ENCODE data around the gene AKR1B15.

AKR1B15 gene

GRCh38 chr7:134505856-134506255, 43.1 kb upstream of the AKR1B15 start:
- H3K36me3 ChIP-seq (replicated peaks): no peaks in the 10 kb centered on the region
- no peaks in the 10 kb centered on the region for H3K27me3 ChIP-seq (replicated peaks)
- no peak overlapping the region for H3K4me3 ChIP-seq (ENCODE audit: low read depth, low read length)
- in situ Hi-C loops (cut with HindIII; ENCODE audit: low pct_ligation_motif_present, low sequenced_read_pairs): no loop called here
- TF ChIP-seq, protein P1, sequence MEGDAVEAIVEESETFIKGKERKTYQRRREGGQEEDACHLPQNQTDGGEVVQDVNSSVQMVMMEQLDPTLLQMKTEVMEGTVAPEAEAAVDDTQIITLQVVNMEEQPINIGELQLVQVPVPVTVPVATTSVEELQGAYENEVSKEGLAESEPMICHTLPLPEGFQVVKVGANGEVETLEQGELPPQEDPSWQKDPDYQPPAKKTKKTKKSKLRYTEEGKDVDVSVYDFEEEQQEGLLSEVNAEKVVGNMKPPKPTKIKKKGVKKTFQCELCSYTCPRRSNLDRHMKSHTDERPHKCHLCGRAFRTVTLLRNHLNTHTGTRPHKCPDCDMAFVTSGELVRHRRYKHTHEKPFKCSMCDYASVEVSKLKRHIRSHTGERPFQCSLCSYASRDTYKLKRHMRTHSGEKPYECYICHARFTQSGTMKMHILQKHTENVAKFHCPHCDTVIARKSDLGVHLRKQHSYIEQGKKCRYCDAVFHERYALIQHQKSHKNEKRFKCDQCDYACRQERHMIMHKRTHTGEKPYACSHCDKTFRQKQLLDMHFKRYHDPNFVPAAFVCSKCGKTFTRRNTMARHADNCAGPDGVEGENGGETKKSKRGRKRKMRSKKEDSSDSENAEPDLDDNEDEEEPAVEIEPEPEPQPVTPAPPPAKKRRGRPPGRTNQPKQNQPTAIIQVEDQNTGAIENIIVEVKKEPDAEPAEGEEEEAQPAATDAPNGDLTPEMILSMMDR (IDR thresholded peaks at IDR 0.05; ENCODE audit: low read depth, low read length, missing control alignments): no peak
- no peak overlapping the region for H3K27ac ChIP-seq
- DNase-seq: no peak

DNA sequence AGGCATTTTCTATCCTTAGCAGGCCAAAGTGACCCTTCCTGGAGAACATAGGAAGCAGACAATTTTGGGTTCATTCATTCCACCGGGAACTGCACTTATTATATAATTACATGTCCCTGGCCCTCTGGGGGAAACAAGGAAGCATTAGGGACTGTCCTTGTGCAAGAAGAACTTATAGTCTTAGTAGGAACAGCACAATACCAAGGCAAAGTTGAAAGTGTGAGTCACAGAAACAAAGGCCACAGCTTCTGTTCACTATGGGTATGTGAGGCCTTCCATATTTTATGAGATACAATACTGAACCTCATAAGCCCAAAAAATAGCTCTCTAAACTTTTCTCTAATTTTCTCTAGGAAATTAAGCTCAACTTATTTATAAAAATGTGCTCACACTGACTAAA, 39.9 kb upstream of the AKR1B15 start:
- no peak for DNase-seq
- Histone ChIP-seq H3K36me3 (replicated peaks) (no peaks in the 10 kb centered on the region), H3K4me3 (ENCODE audit: low read depth, low read length) (no peak overlapping the region), H3K27me3 (replicated peaks) (no peaks in the 10 kb centered on the region), H3K27ac (no peak overlapping the region)
- TF ChIP-seq, protein P1 (IDR thresholded peaks at IDR 0.05; ENCODE audit: low read depth, low read length, missing control alignments): no peak
- in situ Hi-C loops (cut with HindIII; ENCODE audit: low pct_ligation_motif_present, low sequenced_read_pairs): no loop called here

DNA sequence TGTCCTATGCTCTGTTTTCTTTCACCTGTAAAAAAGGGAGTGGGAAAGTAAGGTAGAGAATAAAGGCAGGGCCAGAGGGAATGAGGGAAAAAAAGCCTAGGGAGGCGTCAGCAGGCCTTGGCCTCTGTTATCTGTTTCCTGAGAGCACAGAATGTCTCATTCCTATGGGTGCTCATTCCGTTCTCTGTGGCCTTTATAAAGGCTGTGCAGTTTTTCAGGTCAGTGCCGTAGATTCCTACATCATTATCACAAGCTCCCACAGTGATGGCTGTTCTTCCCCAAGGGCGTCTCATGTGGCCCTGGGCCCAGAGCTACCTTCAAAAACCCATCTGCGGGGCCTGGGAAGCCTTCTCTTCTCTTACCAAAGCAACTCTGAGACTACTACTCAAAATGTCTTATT, 38.3 kb upstream of the AKR1B15 start:
- Histone ChIP-seq H3K27me3 (replicated peaks) (no peaks in the 10 kb centered on the region), H3K36me3 (replicated peaks) (no peaks in the 10 kb centered on the region), H3K4me3 (ENCODE audit: low read depth, low read length) (no peak overlapping the region), H3K27ac (no peak overlapping the region)
- no peak for DNase-seq
- TF ChIP-seq, protein P1 (IDR thresholded peaks at IDR 0.05; ENCODE audit: low read depth, low read length, missing control alignments): no peak
- in situ Hi-C loops (cut with HindIII; ENCODE audit: low pct_ligation_motif_present, low sequenced_read_pairs): loop anchor here (5.0 kb wide), 1 partner anchor 78 kb away; no protein-coding TSS in a partner anchor

- H3K36me3 ChIP-seq (replicated peaks): no peaks in the 10 kb centered on the region
- TF ChIP-seq, protein P1 (IDR thresholded peaks at IDR 0.05; ENCODE audit: low read depth, low read length, missing control alignments): no peak
- no peaks in the 10 kb centered on the region for H3K27me3 ChIP-seq (replicated peaks)
- no peak for DNase-seq
- H3K27ac ChIP-seq: no peak overlapping the region
- in situ Hi-C loops (cut with HindIII; ENCODE audit: low pct_ligation_motif_present, low sequenced_read_pairs): loop anchor here (5.0 kb wide), 1 partner anchor 80 kb away; no protein-coding TSS in a partner anchor
- H3K4me3 ChIP-seq (ENCODE audit: low read depth, low read length): no peak overlapping the region
Observed at GRCh38 chr7:134512271-134512670, 36.6 kb upstream of the AKR1B15 start.

GRCh38 chr7:134513169-134513752, 35.6 kb upstream of the AKR1B15 start:
- no peaks in the 10 kb centered on the region for H3K36me3 ChIP-seq (replicated peaks)
- no peak overlapping the region for H3K4me3 ChIP-seq (ENCODE audit: low read depth, low read length)
- H3K27ac ChIP-seq: no peak overlapping the region
- DNase-seq: peak; percentile 30
- H3K27me3 ChIP-seq (replicated peaks): no peaks in the 10 kb centered on the region
- TF ChIP-seq, protein P1 (IDR thresholded peaks at IDR 0.05; ENCODE audit: low read depth, low read length, missing control alignments): peak; percentile 80
- in situ Hi-C loops (cut with HindIII; ENCODE audit: low pct_ligation_motif_present, low sequenced_read_pairs): loop anchor here (5.0 kb wide), 1 partner anchor 81 kb away; no protein-coding TSS in a partner anchor

- in situ Hi-C loops (cut with HindIII; ENCODE audit: low pct_ligation_motif_present, low sequenced_read_pairs): loop anchor here (5.0 kb wide), 1 partner anchor 82 kb away; no protein-coding TSS in a partner anchor
- no peak for DNase-seq
- TF ChIP-seq, protein P1 (IDR thresholded peaks at IDR 0.05; ENCODE audit: low read depth, low read length, missing control alignments): no peak
- Histone ChIP-seq H3K4me3 (ENCODE audit: low read depth, low read length) (no peak overlapping the region), H3K27me3 (replicated peaks) (no peaks in the 10 kb centered on the region), H3K36me3 (replicated peaks) (no peaks in the 10 kb centered on the region), H3K27ac (no peak overlapping the region)
Observed at GRCh38 chr7:134514106-134514505, 34.8 kb upstream of the AKR1B15 start.
